Activated CD8-positive, alpha-beta memory T cell treated with anti-CD3 and anti-CD28 coated beads for 4 hours (primary cell): Measurements from ENCODE around the gene ILK.

Experiments used
- DNase-seq, 2 donors: peaks; one replicate each; pipeline ENCODE4 v3.0.0-alpha.2; 2020; ENCODE audit warnings: low read depth in 2 of 2

The ILK gene

DNA sequence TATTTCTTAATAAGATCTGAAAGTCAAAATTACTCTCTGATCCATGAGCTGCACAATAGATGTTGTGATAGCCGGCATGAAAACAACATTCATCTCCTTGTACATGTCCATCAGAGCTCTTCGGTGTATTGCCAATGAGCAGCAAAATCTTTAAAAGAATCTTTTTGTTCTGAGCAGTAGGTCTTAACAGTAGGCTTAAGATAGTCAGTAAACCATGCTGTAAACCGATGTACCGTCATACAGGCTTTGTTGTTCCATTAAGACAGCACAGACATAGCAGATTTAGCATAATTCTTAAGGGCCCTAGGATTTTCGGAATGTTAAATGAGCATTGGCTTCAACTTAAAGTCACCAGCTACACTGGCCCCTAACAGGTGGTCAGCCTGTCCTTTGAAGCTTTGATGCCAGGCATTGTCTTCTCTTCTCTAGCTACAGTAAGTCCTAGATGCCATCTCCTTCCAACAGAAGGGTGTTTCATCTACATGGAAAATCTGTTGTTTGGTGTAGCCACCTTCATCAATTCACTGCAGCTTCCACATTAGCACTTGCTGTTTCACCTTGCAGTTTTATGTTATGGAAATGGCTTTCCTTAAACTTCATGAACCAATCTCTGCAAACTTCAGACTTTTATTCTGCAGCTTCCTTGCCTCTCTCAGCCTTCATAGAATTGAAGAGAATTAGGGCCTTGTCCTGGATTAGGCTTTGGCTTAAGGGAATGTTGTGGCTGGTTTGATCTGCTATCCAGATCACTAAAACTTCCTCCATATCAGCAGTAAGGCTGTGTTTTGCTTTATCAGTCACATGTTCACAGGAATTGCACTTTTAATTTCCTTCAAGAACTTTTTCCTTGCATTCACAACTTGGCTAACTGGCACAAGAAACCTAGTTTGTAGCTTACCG is 28.5 kb upstream of the ILK start:
- DNase-seq = no peak

DNA sequence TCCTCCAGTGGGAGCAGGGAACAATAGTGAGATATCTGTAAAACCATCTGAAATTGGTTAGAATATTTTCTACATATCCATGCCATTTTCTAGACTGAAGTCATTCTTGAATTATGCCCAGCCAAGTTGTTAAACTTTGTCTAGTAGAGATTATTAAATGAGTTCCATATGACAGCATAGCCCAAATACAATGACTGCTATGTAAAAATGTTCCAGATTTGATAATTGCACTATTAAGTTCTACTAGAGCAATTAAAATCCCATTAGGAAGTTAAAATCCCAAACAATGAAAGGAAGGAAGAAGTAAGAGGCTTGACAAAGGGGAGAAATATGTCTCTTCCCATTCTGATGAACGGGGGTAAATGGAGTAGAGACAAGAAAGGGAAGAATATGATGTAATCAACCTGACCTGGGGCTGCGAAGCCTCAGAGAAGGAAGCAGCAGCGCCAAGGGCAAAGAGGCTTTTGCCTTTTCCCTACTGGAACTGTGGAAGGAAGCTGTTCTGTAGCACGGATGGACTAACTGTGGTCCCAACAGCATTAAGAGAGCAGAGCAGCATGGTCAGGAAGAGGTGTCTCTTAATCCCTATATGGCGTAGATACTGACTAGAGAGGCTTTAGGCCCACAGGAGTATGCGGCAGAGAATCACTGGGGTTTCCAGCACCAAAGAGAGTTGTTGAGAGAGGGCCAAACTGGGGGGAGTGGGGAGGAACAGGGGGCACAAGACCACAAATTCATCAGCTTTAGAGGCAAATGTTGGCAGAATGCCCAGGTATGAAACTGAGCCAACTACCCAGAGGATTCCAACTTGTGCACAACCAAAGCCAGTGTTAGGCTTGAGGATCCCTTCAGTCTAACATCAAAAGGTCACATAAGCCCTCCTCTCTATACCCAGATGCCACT is 26.9 kb upstream of the ILK start:
- DNase-seq = no peak

DNA sequence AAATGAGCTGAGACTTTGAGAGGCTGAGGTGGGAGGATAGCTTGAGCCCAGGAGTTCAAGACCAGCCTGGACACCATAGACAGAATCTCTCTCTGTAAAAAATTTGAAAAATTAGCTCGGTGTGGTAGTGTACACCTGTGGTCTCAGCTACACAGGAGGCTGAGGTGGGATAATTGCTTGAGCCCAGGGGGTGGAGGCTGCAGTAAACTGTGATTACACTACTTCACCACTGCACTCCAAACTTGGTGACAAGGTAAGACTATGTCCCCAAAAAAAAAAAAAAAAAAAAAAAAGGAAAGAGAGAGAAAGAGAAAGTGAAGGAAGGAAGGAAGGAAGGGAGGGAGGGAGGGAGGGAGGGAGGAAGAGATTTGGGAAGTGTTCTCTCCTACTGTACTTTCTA is 25.4 kb upstream of the ILK start:
- no peak for DNase-seq

DNA sequence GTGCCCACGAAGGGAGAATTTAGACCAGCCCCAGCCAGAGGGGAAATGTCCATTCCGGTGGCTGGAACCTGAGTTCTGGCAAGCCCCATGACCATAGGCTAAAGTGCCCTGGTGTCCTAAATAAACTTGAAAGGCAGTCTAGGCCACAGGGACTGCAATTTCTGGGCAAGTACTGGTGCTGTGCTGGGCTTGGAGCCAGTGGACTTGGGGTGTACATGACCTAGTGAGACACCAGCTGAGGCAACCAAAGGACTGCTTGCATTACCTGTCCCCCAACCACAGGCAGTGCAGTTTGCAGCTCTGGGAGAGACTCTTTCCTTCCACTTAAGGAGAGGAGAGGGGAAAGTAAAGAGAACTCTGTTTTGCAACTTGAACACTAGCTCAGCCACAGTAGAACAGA is 23.9 kb upstream of the ILK start:
- DNase-seq = no peak

DNA sequence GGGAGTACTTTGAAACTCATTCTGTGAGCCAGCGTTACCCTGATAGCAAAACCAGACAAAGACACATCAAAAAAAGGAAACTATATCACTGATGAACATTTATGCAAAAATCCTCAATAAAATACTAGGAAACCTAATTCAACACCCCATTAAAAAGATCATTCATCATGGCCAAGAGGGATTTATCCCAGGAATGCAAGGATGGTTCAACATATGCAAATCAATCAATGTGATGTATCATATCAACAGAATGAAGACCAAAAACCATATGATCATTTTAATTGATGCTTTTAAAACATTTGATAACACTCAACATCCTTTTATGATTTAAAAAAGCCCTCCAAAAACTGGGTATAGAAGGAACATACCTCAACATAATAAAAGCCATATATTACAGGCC is 20.0 kb upstream of the ILK start:
- no peak for DNase-seq

DNA sequence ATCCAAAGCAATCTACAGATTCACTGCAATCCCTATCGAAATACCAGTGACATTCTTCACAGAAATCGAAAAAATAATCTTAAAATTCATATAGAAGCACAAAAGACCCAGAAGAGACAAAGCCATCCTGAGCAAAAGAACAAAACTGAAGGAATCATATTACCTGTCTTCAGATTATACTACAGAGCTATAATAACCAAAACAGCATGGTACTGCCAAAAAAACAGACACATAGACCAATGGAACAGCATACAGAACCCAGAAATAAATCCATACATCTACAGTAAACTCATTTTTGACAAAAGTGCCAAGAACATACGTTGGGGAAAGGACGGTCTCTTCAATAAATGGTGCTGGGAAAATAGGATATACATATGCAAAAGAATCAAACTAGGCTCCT is 19.0 kb upstream of the ILK start:
- DNase-seq = no peak

DNA sequence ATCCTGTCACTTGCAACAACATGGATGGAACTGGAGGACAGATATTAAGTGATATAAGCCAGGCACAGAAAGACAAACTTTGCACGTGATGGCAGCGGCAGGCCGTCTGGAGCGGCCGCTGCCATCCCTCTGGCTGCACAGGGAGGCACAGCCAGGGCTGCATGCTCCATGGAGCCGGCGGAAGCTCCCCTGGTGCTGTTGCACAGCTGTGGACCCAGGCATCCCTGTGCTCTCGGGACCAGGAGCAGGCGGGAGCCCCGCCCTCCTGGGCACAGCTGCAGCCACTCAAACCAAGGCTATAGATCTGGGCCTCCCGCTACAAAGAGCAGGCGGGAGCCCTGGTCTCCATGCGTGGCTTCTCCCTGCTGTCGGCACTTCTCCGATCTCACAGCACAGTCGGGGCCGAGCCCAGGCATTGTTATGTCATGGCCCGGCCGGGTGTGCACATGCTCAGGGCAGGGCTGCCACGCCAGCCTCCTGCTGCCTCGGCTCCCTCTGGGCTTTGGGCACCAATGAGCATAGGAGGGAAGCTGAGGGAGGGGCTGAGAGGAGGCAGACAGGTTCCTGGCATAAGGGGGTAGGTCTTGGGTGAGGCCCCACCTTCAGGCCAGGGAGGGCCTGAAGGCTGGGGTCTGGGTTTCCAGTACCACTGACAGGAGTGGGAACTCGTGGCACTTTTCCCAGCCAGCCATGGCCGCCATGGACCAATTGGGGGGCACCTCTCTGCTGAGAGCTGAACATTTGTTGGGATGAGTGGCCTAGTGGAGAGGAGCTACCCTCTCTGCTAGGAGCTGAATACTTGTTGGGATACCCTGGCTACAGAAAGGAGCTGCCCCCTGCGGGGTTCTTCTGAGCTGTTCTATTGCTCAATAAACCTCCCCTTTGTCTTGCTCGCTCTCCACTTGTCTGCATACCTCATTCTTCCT is 16.9 kb upstream of the ILK start:
- no peak for DNase-seq

DNA sequence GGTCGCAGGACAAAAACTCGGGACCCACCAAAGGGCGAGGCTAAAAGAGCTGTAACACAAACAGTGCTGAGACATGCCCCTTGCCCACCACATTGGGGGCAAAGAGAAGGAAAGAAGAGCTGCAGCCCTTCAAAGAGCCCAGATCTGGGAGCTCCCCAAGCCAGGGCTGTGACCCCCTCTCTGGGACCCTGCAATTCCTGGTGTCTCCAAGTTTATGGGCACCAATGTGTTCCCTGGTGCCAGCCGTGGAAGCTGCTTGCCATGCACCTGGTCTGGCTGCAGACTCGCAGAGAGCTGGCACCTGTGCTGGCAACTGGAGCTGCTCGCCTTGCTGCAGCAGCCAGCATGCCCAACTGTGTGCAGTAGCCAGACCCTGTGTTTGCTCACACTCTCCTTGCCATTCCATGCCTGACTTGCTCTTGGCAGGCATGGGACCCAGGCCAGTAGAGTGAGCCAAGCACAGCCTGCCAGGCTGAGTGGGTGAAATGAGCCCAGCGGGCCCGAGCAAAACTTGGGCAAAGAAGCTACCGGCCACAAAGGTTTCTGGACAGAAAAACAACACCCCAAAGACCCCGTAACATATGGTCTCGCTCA is 16.1 kb upstream of the ILK start:
- no peak for DNase-seq

DNA sequence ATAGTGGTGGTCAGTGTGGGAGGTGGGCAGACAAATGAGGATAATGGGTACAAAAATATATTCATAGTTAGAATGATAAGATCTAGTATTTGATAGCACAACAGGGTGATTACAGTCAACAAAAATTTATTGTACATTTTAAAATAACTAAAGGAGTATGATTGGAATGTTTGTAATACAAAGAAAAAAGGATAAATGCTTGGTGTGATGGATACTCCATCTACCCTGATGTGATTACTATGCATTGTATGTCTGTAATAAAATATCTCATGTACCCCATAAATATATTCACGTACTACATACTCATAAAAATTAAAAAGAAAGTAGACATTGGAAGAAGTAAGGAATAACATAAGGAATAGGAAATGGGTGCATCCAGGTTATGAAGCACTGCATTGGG is 15.6 kb upstream of the ILK start:
- DNase-seq = no peak

DNA sequence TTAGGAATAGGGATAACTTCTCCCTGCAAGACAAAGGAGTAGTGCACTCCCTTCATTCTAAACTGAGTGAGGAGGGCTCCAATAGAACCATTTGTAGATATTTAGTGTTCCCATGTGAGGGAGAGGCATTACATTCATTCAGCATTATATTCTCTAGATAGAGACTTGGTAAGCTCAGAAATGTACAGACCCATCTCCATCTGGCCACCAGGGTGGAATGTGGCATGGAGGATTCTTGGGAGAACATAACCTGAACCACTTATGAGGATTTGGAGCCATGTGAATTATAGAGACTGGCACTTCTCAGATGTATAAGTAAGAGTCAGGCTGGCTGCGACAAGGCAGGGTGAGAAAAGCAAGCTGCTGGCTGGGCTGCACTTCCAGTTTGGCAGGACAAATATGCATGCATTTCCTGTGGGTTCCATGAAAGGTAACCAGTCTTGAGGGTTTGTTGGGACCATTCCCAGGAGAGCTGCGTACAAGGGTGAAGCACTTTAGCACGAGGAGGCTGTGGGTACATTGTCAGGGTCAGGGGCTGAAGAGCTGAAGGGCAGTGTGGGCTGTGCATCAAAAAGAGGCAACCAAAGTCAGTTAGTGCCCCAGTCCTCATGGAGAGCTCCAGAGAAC is 9.3 kb upstream of the ILK start:
- DNase-seq = no peak

DNA sequence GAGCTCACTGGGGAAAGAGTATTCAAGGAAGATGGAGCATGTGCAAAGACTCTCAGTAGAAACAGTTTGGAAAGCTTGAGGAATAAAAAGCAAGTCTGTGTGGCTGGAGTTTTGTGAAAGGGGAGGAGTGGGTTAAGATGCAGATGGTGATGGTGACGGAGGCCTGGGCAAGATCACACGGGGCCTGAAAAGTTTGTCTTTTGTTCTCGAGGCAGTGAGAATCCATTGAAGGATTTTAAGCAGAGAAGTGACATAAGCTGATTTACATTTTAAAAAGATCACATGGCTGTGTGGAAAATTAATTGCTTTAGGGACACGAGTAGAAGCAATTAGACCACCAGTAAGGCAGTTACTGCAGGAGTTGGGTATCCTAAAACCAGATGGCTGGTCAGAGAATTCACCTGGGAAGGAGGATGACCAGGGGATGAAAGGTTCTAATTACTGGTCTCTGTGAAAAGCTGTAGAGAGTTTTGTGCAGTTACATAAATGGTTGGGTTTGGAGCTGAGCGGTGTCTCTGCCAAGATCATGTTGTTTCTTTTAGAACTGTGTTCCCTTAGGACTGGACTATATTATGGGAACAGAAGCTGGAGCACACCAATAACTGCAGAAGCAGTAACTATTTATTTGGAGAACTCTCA is 7.2 kb upstream of the ILK start:
- no peak for DNase-seq

DNA sequence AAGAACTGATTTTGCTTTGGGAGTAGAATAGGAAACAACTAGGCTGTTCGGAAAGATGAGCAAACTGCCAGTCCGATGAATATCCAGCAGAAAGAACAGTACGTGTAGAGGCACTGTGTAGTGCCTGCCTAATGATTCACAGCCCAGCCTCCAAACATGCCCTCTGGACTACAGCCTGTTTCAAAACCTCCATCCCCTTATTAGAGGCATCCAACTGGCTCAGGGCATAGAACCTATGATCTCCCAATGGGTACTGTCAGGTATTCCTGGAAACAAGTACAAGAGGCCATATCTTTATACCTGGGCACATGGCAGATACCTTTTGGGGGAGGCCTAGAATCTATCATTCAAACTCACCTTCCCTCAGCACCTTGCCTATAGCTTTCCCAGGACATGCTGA is 5.0 kb upstream of the ILK start:
- no peak for DNase-seq

DNA sequence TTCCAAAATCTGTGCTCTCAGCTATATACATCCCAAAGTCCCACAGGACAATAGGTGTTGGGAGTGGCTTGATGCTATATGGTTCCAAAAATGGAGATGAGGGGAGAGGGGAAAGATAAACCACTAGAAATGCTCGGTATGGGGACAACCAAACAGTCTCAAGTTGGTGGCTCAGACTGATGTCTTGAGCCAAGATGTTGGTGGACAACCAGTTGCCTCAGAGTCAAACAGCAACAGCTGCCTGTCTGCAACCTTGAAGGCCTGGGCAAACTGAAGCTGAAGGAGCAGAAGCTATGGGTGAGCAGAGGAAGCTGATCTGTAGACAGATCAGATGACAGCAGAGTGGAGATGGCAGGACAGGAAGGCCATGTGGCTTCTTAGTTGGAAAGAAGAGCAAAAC is 4.1 kb upstream of the ILK start:
- DNase-seq = no peak

DNA sequence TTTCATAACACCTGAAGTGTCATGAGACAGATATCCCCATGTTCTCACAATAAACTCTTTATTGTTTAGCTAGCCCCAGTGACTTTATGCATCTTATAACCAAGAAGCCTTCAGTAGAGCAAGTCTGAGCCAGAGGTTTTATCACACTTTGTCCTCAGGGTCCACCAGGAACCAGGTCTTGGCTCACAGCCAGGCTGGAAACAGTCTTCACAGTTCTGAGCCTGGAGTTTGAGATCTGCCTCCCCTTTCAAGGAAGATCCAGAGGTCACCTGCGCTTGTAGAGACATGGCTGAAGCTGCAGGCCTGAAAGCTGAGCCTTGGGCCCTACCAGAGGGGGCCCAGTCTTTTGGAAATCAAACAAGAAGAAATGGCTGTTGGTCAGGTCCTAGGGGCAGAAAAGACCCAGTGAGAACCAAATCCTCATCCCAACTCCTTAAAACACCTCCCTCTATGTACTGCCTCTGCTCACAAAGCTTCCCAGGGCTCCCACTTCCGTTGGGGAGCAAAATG is 3.6 kb upstream of the ILK start:
- DNase-seq = no peak

DNA sequence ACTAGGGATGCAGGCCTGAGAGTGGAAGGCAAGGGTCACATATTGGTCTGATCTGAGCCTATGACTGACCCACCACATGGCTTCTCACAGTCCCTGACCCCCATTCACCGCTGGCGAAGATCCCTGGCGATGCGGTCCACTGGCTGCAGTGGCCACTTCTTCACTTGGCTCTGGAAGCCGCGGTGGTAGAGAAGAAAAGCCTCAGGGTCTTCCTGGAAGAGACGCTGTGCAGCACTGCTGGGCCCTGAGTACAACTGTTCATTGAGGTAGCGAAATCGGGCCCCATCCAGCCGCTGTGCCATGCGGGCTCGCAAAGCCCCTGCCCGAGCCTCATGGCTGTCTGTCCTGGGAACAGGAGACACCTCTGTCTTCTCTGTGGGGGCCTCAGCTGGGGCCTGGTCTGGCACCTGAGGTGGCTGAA is 2.5 kb upstream of the ILK start:
- DNase-seq = no peak

DNA sequence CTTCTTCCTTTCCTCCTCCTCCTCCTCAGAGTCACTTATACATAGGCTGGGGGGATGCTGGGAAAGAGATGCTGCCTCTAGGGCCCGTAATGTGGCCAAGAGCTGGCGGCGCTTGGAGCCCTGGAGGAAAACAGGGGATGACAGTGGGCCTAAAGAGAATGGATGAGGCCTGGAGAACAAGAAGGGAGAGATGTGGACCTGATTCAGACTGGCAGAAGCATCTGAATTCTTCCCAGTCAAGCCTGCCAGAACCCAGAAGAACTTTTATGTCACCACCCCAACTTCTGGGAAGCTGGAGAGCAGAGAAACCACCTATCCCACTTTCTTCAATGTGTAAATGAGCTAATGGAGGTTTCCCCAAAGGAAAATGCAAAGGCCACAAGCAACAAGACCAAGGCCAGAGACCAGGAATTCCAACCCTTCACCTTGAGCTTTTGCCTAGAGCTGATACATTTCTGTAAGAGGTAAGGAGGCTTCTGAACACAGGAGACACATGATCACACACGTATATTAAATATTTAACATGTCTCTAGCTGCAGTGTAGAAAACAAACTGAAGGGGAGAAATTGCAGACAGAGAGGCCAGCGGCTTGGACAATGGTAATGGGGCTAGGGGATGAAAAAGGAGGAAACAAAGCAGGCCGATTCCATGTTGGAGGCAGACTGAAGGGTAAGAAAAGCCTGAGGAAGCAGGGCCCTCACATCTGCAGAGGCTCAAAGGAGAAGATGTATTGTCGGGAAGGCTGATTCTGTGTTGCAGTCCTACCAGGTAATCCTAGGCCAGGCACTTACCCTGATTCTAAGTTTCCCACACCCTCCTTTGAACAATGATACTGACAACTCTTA is 1.3 kb upstream of the ILK start:
- no peak for DNase-seq

DNA sequence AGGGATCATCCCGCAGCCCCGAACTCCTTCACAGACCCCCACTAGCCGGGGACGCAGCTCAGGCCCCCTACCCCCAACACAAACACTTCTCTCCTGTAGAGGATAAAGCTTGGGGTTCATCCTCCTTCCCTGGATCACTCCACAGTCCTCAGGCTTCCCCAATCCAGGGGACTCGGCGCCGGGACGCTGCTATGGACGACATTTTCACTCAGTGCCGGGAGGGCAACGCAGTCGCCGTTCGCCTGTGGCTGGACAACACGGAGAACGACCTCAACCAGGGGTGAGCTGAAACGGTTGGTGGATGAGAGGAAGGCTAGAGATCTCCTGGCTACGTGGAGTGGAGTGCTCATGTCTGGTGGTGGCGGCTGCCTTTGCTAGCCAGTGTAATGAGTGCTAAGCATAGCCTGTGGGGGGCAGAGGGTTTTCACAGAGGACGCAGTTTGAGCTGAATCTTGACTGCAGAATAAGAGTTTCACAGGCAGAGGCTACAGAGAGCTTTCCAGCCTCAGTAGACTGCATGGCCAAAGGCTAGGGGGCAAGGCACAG is 580 bp downstream of the ILK start:
- no peak for DNase-seq

DNA sequence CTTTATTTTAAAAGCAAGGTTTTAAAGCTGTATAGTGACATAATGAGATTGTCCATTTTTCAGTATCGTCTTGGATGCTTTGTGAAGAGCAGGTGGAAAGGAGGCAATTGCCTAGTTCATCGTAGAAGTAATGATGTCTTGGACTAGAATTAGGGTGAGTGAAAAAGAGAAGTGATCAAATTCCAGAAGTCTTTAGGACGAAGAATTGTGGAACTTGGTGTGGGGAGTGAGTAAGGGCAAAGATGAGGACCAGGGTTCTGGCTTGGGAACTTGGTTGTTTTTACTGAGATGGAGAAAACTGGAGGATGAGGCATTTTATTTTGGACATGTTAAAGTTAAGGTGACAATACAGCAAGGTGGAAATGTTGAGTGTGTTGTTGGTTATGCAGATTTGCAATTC is 1.2 kb downstream of the ILK start:
- no peak for DNase-seq
